Parathyroid adenoma (tissue), 2 donors: ENCODE results near the gene HBE1.

Experiments used
- H2AFZ ChIP-seq: fragments of 300-600 bp; sonication (generic); one replicate; pipeline ENCODE4 v1.7.0; 2017; ENCODE audit warnings: antibody characterized with exemption, mild to moderate bottlenecking
- H3K27ac ChIP-seq: fragments of 300-600 bp; sonication (generic); one replicate; pipeline ENCODE4 v1.7.0; 2017
- H3K27me3 ChIP-seq: fragments of 300-600 bp; sonication (generic); one replicate; pipeline ENCODE4 v1.7.0; 2017; ENCODE audit warnings: low read length; ENCODE audit not compliant: control insufficient read depth, insufficient read depth
- H3K36me3 ChIP-seq: fragments of 300-600 bp; sonication (generic); one replicate; pipeline ENCODE4 v1.7.0; 2017; ENCODE audit warnings: low read length; ENCODE audit not compliant: control insufficient read depth, insufficient read depth
- H3K4me1 ChIP-seq: fragments of 300-600 bp; sonication (generic); one replicate; pipeline ENCODE4 v1.7.0; 2017; ENCODE audit warnings: control low read depth
- H3K4me2 ChIP-seq: fragments of 300-600 bp; sonication (generic); one replicate; pipeline ENCODE4 v1.7.0; 2017; ENCODE audit warnings: low read length
- H3K4me3 ChIP-seq: fragments of 300-600 bp; sonication (generic); one replicate; pipeline ENCODE4 v1.7.0; 2017; ENCODE audit warnings: low read depth, low read length
- H3K79me2 ChIP-seq: fragments of 300-600 bp; sonication (generic); one replicate; pipeline ENCODE4 v1.7.0; 2017; ENCODE audit warnings: control low read depth
- H3K9ac ChIP-seq: fragments of 300-600 bp; sonication (generic); one replicate; pipeline ENCODE4 v1.7.0; 2017; ENCODE audit warnings: mild to moderate bottlenecking
- H3K9me3 ChIP-seq: fragments of 300-600 bp; sonication (generic); one replicate; pipeline ENCODE4 v1.7.0; 2017; ENCODE audit warnings: low read length; ENCODE audit not compliant: control insufficient read depth
- CTCF ChIP-seq: fragments of 300-600 bp; sonication (generic); IDR thresholded peaks from one replicate; pipeline ENCODE4 v1.7.0; 2017; ENCODE audit warnings: antibody characterized with exemption, mild to moderate bottlenecking
- donor health status: primary hyperparathyroidism.

The HBE1 gene

GRCh38 chr11:5231111-5231510, 38.6 kb downstream of the HBE1 start:
- no peaks in the 10 kb centered on the region for H3K36me3 ChIP-seq
- no peak overlapping the region for H2AFZ ChIP-seq
- H3K27ac ChIP-seq: no peak overlapping the region
- H3K79me2 ChIP-seq: no peaks in the 10 kb centered on the region
- no peak overlapping the region for H3K4me3 ChIP-seq
- no peak overlapping the region for H3K9ac ChIP-seq
- H3K9me3 ChIP-seq: no peaks in the 10 kb centered on the region
- H3K4me1 ChIP-seq: no peaks in the 10 kb centered on the region
- H3K4me2 ChIP-seq: no peak overlapping the region
- TF ChIP-seq CTCF: no peak
- no peaks in the 10 kb centered on the region for H3K27me3 ChIP-seq

GRCh38 chr11:5230266-5230665, 39.5 kb downstream of the HBE1 start:
- Histone ChIP-seq H3K79me2 (no peaks in the 10 kb centered on the region), H3K9ac (no peak overlapping the region), H3K4me1 (no peaks in the 10 kb centered on the region), H2AFZ (no peak overlapping the region), H3K27me3 (no peaks in the 10 kb centered on the region), H3K9me3 (no peaks in the 10 kb centered on the region), H3K4me2 (no peak overlapping the region), H3K27ac (no peak overlapping the region), H3K36me3 (no peaks in the 10 kb centered on the region), H3K4me3 (no peak overlapping the region)
- no peak for TF ChIP-seq CTCF

GRCh38 chr11:5229796-5230195, 39.9 kb downstream of the HBE1 start:
- Histone ChIP-seq H3K27me3 (no peaks in the 10 kb centered on the region), H3K36me3 (no peaks in the 10 kb centered on the region), H3K4me1 (no peaks in the 10 kb centered on the region), H3K79me2 (no peaks in the 10 kb centered on the region), H2AFZ (no peak overlapping the region), H3K9ac (no peak overlapping the region), H3K9me3 (no peaks in the 10 kb centered on the region), H3K4me2 (no peak overlapping the region), H3K27ac (no peak overlapping the region), H3K4me3 (no peak overlapping the region)
- TF ChIP-seq CTCF: no peak

GRCh38 chr11:5229356-5229755, 40.4 kb downstream of the HBE1 start:
- Histone ChIP-seq H3K27ac (no peak overlapping the region), H3K4me2 (no peak overlapping the region), H2AFZ (no peak overlapping the region), H3K79me2 (no peaks in the 10 kb centered on the region), H3K4me1 (no peaks in the 10 kb centered on the region), H3K9ac (no peak overlapping the region), H3K27me3 (no peaks in the 10 kb centered on the region), H3K4me3 (no peak overlapping the region), H3K9me3 (no peaks in the 10 kb centered on the region), H3K36me3 (no peaks in the 10 kb centered on the region)
- TF ChIP-seq CTCF: no peak

- no peaks in the 10 kb centered on the region for H3K9me3 ChIP-seq
- TF ChIP-seq CTCF: no peak
- H3K4me2 ChIP-seq: no peak overlapping the region
- no peaks in the 10 kb centered on the region for H3K36me3 ChIP-seq
- H3K4me3 ChIP-seq: no peak overlapping the region
- no peaks in the 10 kb centered on the region for H3K79me2 ChIP-seq
- H2AFZ ChIP-seq: no peak overlapping the region
- no peak overlapping the region for H3K9ac ChIP-seq
- H3K27ac ChIP-seq: no peak overlapping the region
- H3K4me1 ChIP-seq: no peaks in the 10 kb centered on the region
- no peaks in the 10 kb centered on the region for H3K27me3 ChIP-seq
Observed at GRCh38 chr11:5228124-5228523, 41.6 kb downstream of the HBE1 start.
